Activated T-cell treated with anti-CD3 and anti-CD28 coated beads, Interleukin-2, amount 50 U/mL, for 1 hour (primary cell): ENCODE measurements around the gene ZNF680.
"Not testable (repeated sequence)": the region's sequence is repeated elsewhere in the genome, so short reads cannot be mapped to it uniquely, and the experiment has no call there.

Source experiments
- DNase-seq: peaks from one replicate; pipeline ENCODE4 v3.0.0-alpha.2; 2020

Gene ZNF680

DNA sequence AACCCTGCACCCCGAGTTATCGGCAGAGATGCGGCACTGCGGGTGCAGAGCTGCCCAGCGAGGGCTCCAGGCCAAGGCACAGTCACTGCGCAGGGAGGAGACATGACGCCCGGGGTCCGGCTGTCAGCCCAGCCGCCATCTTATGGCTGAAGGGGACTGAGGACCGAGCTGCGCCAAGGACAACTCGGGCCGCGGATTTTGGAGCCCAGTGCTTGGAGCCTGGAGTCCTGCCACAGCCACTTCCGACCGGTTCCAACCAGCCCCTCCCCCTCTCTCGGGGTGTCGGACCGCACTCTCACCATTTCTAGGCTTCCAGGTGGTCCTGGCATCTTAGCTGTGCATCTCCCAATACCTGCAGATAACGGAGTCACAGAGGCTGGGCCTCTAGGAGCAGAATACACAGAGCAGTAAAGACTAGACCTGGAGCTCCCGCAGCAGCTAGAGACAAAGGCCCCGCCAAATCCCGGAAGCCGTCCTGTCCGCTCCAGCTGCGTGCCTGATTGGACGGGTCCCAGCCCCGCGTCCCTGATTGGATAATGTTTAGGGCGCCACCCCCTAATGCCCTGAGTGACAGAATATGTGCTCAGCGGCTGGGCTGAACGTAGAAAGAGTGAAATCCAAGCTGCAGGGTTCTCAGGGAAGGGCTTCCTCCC, at the start of gene ZNF680:
Gene ZNF680, minus strand, starts transcription at position 446 of the 653 bp plus-strand sequence. Its CDS starts 117 bp downstream, at position 329.
- peak; percentile 84 for DNase-seq

DNA sequence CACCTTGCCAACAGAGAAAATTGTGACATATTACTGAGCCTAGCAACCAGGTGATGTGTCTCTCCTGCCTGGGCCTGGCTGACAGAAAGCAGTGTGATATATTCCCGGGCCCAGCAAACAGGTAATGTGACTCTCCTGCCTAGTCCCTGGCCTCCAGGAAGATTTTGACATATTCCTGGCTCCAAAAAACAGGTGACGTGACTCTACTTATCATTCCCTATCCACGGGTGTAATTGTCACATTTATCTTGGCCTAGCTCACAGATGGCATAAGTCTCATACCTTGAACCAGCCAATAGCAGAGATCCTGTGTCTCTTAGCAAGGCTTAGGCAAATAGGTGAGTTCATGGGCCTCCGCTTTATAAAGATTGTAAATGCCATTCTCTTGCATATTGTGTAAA, 49.6 kb upstream of the ZNF680 start:
- DNase-seq: no peak

DNA sequence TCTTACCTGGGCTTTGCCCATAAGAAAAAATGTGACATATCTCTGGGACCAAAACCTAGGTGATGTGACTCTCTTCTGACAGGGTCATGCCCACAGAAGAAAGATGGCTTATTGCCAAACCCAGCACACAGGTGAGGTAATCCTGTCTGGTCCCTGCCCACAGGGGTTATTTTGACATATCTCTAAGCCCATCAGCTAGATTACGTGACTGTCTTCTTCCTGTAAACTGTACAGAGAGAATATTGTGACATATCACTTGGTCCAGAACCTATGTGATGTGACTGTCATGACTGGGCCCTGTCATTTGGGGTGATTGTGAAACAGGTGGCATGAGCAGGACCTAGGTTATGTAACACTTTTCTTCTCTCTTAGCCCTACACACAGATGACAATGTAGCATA, 48.8 kb upstream of the ZNF680 start:
- DNase-seq: no peak

- no peak for DNase-seq
Measured at GRCh38 chr7:64610997-64611396, 48.1 kb upstream of the ZNF680 start.

GRCh38 chr7:64608116-64608910, 45.4 kb upstream of the ZNF680 start:
- DNase-seq: no peak

- DNase-seq: no peak
Measured at GRCh38 chr7:64606385-64606784, 43.5 kb upstream of the ZNF680 start.

DNA sequence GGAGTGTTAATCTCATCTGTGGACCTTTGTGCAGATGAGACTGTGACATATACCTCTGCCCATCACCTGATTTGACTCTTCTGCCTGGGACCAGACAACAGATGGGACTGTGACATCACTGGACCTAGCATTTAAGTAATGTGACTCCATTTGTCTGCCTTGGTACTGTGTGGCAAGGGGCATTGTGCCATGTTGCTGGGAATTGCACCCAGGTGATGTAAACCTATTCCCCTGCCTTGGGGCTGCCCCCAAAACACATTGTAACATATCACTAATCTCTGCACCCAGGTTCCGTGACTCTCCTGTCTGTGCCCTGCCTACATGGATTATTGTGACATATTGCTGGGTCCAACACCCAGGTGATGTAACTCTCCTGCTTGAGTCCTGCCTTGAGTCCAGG, 40.4 kb upstream of the ZNF680 start:
- no peak for DNase-seq

DNA sequence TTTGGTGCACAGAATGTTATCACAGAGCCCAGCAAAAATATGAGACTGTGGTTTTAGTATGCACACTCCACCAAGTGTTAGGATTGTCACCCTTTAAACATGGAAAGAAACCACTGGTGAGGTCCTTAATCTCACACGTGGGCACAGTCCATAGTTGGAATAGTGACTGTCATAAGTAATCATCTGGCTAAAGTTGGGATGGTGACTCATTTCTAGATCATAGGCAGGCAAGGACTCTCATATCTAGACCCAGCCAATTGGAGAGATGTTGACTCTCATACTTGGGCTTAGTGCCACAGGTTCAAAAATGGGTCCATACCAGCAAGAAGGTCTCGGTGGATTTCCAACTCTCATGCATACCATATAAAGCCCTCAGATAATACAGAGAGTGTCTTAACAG, 39.6 kb upstream of the ZNF680 start:
- no peak for DNase-seq

GRCh38 chr7:64602086-64602485, 39.2 kb upstream of the ZNF680 start:
- no peak for DNase-seq

DNA sequence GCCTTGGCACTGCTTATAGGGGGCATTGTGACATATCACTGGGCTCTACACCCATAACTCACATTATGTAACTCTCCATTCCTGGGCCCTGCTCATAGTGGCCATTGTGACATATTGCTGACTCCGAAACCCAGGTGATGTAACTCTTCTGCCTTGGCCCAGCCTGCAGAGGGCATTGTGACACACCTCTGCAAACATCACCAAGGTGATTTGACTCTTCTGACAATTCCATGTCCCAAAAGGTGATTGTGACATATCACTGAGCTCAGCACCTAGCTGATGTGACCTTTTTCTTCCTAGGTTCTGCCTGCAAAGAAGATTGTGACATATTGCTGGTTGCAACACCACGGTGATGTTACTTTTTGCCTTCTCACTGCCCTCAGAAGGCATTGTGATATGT, 36.5 kb upstream of the ZNF680 start:
- no peak for DNase-seq

DNA sequence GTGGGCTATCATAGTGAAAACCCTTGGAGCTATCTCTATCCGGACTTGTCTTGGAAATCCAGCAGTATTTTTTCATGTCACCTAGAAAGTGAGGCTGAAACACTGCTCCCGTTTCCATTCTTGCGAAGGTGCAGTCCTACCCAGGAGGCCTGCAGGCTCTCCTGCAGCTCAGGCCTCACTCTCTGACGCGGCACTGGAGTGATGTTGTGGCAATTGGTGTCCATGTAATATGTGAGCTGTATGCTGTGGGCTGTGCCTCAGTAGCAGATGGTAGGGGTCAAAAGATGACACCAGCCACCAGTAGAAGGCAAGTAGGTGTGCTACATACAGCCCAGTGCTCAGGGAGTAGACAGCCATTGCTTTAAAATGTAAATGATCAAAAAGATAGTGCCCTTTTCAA, 28.1 kb upstream of the ZNF680 start:
- no peak for DNase-seq

DNA sequence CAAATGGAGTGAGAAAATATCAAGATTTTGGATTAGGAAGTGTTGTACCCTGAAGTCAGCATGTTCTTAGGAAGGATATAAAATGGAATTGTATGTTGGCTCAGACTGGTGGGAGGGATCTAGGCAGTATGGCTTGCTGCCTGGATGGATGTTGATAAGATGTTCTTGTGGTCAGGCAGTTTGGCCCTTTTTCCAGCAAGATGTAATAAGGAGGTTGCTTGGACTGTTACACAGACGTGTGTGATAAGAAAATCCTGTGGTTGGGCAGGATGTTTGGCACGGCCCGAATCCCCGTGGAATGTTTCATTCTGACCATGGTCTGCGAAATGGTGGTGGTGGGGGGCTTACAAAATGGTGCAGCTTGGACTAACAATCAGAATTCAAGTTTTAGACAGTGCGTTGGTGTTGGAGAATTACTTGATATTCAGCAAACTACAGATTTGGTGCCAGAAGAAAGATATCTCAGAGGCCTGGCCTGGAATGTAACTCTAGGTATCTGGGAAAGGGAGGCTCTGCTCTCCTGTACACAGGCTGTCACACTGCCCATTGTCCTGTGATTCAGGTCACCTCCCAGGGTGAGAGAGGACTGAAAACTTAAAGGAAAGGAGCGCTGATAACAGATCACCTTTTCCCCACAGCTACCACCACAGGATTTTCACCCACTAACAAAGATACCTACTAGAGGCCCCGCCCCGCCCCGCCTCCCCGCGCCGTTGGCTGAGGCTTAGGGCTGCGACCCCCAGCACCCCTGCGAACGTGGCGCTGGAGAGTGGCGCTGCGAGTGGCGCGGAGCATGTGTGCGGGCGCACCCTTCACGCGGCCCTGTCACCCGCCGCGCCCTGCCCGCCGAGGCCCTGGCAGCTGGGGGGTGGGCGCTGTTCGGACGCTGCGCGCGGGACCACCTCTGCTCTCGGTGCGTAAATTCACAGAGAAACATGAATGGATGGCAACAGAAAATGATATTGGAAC, 19.3 kb upstream of the ZNF680 start:
- no peak for DNase-seq

- DNase-seq: no peak
Measured at GRCh38 chr7:64581391-64581790, 18.5 kb upstream of the ZNF680 start.

DNA sequence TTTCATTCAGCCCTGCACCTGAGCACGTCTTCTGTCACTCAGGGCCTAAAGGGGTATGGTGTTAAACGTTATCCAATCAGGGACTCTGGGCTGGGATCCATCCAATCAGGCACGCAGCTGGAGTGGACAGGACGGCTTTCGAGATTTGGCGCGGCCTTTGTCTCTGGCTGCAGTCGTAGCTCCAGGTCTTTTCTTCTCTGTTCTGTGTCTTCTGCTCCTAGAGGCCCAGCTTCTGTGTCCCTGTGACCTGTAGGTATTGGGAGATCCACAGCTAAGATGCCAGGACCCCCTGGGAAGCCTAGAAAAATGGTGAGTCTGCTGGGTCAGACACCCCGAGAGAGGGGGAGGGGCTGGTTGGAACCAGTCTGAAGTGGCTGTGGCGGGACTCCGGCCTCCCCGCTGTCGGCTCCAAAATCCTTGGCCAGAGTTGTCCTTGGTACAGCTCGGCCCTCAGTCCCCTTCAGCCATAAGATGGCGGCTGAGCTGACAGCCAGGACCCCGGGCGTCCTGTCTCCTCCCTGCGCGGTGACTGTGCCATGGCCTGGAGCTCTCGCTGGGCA, 11.7 kb upstream of the ZNF680 start:
- no peak for DNase-seq

GRCh38 chr7:64570284-64570605, 7.4 kb upstream of the ZNF680 start:
- DNase-seq: not testable (repeated sequence)

- peak; percentile 57 for DNase-seq
Measured at GRCh38 chr7:64569372-64570283, 6.8 kb upstream of the ZNF680 start.

- no peak for DNase-seq
Measured at GRCh38 chr7:64562256-64562625, 630 bp downstream of the ZNF680 start.

GRCh38 chr7:64559206-64559605, 3.7 kb downstream of the ZNF680 start:
- DNase-seq: no peak

DNA sequence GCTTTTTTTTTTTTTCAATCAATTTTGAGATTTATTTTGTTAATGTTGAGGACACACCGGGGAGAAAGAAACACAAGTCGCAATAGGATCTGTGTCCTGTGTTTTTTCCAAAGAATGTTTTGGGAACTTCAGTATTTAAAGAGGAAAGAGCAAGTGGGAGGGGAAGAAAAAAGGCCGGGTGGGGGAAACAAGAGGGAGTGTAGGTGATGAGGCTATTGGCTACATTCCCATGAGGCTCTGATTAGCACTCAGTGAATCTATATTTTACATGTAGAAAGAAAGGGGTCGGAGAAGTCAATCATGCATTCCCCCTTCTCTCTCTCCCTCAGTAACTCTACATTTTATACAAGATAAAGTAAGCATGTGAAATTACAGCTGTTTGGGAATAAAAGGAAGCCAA, 4.1 kb downstream of the ZNF680 start:
- no peak for DNase-seq

- DNase-seq: no peak
Measured at GRCh38 chr7:64558323-64558705, 4.6 kb downstream of the ZNF680 start.

DNA sequence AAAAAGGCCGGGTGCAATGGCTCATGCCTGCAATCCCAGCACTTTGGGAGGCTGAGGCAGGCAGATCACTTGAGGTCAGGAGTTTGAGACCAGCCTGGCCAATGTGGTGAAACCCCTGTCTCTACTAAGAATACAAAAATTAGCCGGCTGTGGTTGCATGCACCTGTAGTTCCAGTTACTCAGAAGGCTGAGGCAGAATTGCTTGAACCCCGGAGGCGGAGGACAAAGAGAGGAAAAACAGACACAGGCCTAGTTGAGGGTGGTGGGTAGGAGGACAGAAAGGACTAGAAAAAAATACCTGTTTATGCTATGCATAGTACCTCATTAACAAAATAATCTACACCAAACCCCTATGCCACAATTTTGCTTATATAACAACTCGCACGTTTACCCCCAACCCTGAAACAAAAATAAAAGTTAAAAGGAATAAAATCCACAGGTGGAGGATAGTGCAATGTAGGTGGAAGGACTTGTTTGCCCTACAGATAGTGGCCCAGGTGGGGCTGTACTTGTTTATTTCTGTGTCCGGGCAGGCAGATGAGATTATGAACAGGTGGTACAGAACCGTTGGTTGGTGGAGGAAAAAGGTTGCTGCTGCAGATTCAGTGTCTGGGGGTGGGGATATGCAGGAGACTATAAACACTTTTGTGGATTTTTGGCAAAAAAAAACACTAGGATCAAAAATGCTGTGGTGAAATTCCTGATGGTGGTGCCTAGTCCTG, 5.1 kb downstream of the ZNF680 start:
- no peak for DNase-seq

- DNase-seq: no peak
Measured at GRCh38 chr7:64555046-64555445, 7.8 kb downstream of the ZNF680 start.
